ENCODE data around the gene TLK1.
"Not testable (repeated sequence)": the region's sequence is repeated elsewhere in the genome, so short reads cannot be mapped to it uniquely, and the experiment has no call there.

The TLK1 gene

GRCh38 chr2:171083451-171083850, 77.2 kb downstream of the TLK1 start:
- no peak for DNase-seq (ENCODE audit: low read depth)

DNA sequence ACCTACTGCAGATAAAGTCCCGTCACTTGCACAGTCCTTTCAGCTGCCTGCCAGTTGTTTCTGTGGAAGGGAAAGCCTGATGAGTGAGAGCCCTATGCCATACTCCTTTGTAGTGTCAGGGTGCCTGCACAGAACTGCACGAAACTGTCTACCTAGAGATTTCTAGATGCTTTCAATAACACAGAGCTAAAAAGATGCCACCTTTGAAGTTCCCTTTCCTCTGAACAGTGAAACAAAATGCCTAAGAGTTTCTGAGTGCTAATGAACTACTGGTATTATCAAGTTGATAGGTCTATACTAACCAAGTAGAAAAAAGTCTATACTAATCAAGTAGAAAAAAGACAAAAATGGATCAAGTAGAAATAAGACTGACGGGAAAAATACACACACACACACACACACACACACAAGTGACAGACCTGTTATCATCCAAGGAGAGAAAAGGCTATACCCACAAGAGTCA, 79.0 kb downstream of the TLK1 start:
- no peak for DNase-seq (ENCODE audit: low read depth)

DNA sequence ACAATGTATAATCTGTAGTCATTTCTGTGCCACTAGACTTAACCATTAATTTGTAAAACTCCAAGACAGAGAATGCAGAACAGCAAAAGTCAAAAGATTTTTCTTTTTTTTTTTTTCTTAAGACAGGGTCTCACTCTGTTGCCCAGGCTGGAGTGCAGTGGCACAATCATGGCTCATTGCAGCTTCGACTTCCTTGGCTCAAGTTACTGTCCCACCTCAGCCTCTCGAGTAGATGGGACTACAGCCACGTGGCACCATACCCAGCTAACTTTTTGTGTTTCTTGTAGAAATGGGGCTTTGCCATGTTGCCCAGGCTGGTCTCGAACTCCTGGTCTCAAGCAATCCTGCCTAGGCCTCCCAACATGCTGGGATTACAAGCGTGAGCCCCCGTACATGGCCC, 80.1 kb downstream of the TLK1 start:
- no peak for DNase-seq (ENCODE audit: low read depth)

DNA sequence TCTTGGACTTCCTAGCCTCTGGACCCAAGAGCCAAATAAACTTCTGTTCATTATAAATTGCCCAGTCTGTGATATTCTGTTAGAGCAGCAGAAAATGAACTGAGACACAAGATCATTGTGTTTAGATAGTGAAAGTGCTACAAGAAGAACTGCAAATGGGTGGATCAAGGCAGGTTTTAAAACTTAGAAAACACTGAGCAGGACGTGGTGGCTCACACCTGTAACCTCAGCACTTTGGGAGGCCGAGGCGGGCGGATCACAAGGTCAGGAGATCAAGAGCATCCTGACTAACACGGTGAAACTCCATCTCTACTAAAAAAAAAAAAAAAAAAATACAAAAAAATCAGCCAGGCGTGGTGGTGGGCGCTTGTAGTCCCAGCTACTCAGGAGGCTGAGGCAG, 84.3 kb downstream of the TLK1 start:
- not testable (repeated sequence) for DNase-seq (ENCODE audit: low read depth)

DNA sequence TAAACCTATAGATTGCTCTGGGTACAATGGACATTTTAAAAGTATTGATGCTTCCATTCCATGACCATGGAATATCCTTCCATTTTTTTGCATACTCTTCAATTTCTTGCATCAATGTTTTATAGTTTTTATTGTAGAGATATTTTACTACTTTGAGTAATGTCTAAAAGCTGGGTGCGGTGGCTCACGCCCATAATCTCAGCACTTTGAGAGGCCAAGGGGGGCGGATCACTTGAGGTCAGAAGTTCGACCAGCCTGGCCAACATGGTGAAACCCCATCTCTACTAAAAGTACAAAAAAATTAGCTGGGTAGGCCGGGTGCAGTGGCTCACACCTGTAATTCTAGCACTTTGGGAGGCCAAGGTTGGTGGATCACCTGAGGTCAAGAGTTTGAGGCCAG, 88.5 kb downstream of the TLK1 start:
- DNase-seq (ENCODE audit: low read depth), result no peak

- DNase-seq (ENCODE audit: low read depth), result no peak
Measured at GRCh38 chr2:171069286-171069956, 91.3 kb downstream of the TLK1 start.

DNA sequence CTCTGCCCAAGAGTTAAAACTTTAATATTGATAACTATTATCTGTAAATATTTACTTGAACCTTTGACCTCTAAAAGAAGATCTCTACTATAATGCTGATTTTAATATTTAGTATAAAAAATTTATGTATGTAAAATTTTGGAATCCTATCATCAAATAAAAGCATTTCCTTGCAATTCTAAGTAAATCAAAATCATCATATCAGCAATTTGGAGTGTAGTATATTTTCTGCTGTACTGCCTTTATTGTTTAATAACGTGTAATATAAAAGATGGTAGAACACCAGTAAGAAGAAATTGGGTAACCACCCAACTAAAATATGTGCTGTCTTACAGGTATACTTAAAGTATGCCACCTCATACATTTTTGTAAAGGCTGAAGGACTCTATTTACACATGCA, 94.6 kb downstream of the TLK1 start:
- no peak for DNase-seq (ENCODE audit: low read depth)

DNA sequence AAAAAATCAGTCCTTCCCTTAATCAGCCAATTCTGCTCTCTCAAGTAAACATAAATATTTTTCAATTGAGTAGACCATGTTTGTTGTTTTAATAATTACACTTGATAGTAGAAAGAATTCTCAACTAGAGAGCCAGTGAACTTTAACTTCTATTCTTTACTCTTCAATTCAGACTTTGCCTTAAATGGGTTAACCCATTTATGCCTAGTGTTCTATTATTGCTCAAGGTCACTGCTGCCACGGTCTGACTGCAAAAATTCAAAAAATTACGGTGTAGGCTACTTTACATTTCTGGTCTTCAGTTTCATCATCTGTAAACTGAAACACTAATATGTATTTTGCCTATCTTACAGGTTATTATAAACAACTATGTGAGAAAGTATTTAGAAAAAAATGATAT, 103.1 kb downstream of the TLK1 start:
- no peak for DNase-seq (ENCODE audit: low read depth)

DNA sequence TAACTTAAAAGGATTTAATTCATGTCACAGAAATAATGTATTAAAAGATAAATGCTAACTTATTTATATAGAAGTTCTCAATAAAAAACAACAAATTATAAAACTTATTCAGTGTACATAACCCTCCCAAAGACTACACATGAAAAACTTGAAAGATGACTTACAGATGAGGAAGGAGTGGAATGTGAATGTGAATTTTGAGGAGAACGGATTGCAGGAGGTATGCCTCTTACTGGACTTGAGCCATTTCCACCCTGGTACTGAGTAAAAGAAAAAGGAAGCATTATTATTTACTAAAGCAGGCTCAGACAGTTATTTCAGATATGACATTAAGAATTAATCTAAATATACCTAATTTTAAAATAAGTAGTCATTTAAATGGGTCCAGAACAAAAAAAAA, 104.4 kb downstream of the TLK1 start:
- DNase-seq (ENCODE audit: low read depth), result no peak

- no peak for DNase-seq (ENCODE audit: low read depth)
Measured at GRCh38 chr2:171049691-171050090, 111.0 kb downstream of the TLK1 start.

- no peak for DNase-seq (ENCODE audit: low read depth)
Measured at GRCh38 chr2:171046048-171046560, 114.6 kb downstream of the TLK1 start.

- DNase-seq (ENCODE audit: low read depth), result no peak
Measured at GRCh38 chr2:171044416-171044815, 116.3 kb downstream of the TLK1 start.

DNA sequence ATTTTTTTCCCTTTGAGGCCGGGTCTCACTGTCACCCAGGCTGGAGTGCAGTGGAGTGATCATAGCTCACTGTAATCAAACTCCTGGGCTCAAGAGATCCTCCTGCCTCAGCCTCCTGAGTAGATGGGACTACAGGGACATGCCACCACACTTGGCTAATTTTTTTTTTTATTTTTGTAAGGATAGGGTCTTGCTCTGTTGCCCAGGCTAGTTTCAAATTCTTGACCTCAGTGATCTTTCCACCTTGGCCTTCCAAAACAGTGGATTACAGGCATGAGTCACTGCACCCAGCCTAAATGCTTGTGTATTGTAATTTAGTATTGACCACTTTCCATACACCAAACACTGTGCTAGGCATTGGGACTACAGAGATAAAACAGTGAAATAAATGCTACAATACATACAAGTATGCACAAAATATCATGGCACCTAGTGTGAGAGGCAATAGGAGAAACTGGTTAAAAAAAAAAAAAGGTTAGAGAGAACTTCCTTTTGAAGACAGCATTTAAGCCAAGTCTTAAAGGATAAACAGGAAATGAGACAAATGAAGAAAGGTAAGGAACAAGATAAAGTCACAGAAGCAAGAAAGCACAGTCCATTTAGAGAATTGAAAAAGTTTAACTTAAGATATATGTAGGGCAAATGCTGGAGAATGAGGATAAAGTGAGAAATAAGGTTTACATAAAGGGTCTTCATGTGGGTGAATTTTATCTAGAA, 118.3 kb downstream of the TLK1 start:
- DNase-seq (ENCODE audit: low read depth), result no peak

GRCh38 chr2:171036532-171036931, 124.2 kb downstream of the TLK1 start:
- DNase-seq (ENCODE audit: low read depth), result no peak

- DNase-seq (ENCODE audit: low read depth), result no peak
Measured at GRCh38 chr2:171034315-171034714, 126.4 kb downstream of the TLK1 start.

- DNase-seq (ENCODE audit: low read depth), result no peak
Measured at GRCh38 chr2:171025214-171025613, 135.5 kb downstream of the TLK1 start.

- DNase-seq (ENCODE audit: low read depth), result no peak
Measured at GRCh38 chr2:171018522-171018921, 142.2 kb downstream of the TLK1 start.

DNA sequence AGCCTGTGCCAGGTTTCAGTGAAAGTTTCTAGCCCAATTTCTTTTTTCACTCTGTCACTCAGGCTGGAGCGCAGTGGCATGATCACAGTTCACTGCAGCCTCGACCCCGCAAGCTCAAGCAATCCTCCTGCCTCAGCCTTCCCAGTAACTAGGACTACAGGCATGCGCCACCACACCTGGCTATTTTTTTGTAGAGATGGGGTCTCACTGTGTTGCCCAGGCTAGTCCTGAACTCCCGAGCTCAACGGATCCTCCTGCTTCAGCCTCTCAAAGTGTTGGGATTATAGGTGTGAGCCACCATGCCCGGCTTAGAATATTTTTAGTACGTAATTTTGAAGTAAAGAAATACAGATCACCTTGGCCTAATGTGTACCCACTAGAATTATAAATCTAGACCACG, 144.6 kb downstream of the TLK1 start:
- DNase-seq (ENCODE audit: low read depth), result no peak

DNA sequence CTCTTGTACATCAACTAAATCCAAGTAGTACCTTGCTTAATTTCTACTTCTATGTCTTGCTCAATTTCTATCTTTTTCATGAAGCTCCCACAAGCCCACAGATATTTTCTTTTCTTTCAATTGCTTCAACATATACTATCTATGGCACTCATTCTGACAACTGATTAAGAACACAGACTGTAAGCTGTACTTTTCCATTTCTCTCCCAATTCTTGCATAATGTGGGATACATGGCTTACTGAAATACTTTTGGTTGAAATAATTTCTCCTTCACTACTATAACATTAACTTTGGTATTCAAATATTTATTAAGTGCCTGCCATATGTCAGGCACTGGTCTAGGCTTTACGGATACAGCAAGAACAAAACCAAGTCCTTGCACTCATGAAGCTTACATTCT, 146.8 kb downstream of the TLK1 start:
- no peak for DNase-seq (ENCODE audit: low read depth)

DNA sequence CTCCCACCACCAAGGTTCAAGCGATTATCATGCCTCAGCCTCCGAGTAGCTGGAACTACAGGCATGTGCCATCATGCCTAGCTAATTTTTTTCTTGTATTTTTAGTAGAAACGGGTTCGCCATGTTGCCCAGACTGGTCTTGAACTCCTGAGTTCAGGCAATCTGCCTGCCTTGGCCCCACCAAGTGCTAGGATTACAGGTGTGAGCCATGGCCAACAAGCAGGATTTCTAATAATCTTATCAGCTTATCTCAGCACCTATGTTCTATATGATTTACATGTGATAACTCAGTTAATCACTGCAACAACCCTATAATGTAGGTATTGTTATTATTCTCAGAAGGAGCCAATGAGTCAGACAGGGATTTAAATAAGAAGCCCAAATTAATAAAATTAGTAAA, 151.3 kb downstream of the TLK1 start:
- no peak for DNase-seq (ENCODE audit: low read depth)

- no peak for DNase-seq (ENCODE audit: low read depth)
Measured at GRCh38 chr2:171008550-171009205, 152.0 kb downstream of the TLK1 start.

DNA sequence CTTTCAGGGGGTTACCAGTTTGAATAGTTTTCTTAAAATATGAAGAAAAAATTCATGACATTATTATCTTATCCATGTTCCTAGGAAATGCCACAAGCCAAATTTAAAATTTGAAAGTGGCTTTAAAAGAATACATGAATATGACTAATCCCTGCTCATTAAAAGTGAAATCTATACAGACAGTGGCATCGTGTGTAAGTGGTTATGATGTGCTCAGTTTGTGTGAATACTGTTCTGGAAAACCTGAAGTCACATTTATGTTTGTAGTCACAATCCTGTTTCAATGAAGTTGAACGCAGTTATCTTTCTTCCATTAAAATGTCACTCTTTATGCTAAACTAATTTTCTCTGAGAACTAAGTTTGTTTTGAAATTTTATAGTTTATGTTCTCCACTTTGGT, 155.9 kb downstream of the TLK1 start:
- no peak for DNase-seq (ENCODE audit: low read depth)

GRCh38 chr2:171004363-171004762, 156.3 kb downstream of the TLK1 start:
- no peak for DNase-seq (ENCODE audit: low read depth)

Measured in activated gamma-delta T cell treated with anti-CD3 and anti-CD28 coated beads, Interleukin-2, amount 50 U/mL, for 16 hours (primary cell).